Lung microvascular endothelial cell (primary cell): ENCODE results near the gene BRAP. TPM values are rescaled to one million over a fixed set of nuclear protein-coding genes. Genes with fewer than 3 reads are reported as not detected.
"Not testable (repeated sequence)": the region's sequence is repeated elsewhere in the genome, so short reads cannot be mapped to it uniquely, and the experiment has no call there.

Experiments
- DNase-seq, 2 donors: peaks; one replicate each; pipeline versions ENCODE4 v3.0.0 to v3.0.0-alpha.2; 2010; ENCODE audit warnings: low read depth in 2 of 2
- total RNA-seq: library from RNA; depleted of rRNA; stranded (reverse); fragments of >200 nt; gene quantifications from 2 replicates; pipeline ENCODE4 v1.2.1, GENCODE V29; 2014

BRAP gene
- total RNA-seq, 1 donor from 2014 or later, result 15.9 TPM

DNA sequence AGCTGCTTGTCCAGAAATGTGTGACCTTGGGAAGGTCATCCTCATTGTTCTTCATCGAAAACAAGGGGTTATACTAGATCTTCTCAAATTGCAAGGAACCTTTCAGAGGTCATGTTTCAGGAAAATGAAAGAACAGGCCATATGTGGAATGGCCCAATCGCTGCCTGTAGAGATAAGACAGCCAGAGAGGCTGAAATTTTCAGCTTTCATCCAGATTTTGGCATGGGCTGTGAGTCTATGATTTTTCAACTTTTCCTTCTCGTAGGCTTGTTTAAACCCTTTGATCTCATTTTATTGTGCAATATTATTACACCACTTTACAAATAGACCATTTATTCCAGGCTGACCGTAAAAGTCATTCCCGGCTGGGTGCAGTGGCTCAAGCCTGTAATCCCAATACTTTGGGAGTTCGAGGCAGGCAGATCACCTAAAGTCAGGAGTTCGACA lies 69.6 kb downstream of the BRAP start:
- DNase-seq, result no peak

DNA sequence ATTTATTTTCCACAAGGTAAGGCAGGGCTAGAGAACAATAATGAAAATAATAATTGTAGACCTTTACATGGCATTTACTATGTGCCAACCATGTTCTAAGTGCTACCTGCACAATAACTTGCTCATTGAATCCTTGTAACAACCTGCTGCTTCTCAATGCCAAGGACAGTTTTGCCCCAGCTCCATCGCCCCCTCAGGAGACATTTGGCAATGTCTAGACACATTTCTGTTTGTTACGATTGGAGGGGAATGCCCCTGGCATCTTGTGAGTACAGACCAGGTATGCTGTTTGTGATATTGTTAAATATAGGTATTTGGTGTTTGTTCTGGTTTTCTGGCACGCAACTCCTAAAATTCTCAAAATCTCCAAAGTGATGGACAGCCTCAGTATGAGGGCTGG lies 78.5 kb downstream of the BRAP start:
- DNase-seq, result no peak

DNA sequence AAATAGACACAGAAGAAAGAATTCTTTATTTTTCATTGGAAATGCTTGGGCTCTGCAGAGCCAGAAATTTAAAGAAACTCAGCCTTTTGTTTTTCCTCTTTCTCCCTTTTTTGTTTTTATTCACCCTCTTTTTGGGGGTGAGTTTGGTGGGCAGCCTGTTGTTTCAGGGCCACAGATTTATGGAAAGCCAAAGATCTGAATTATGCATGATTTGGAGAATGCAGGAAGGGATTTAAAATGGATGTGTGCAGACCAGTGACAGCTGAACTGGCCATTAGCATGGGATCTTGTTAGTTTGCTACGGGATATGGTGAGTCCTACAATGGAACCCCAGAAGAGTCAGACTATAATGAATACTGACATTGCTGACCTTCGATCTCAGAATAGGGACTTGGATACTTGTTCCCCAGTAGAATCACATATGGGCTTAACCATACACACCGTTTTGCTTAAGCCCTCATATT lies 79.0 kb downstream of the BRAP start:
- DNase-seq, result no peak

DNA sequence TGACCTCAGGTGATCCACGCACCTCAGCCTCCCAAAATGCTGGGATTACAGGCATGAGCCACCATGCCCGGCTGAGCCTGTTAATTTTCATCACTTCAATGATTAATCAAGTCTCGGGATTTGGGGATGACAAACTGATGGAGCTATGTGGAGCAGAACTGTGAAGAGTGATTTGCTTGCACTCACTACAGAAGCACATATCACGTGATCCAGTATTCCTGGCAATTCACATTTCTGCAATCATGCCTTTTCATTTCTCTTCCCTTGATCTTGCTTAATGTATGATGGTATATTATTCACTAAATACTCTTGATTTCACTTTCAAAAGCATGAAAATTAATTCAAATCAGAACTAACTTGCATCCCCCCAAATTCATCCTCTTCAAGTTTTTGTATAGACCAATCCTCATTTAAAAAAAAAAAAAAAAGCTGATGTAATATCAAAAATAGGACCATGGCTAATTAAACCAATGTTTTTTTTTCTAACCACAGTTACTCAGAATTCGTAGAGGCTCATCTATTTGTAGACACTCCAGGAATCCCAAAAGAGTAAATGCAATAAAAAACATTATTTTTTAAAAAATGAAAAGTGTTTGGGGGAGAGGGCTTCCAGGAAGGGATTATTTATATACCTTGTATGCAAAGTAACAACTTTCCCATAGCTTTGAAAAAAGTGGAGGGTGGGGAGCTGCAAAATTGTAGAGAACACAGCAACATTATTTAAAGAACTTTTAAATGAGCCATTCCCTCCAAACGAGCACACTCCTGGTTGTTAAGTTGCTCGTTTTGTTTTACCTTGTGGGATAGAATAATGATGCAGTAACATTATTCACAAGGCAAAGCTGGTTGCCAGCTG lies 79.6 kb downstream of the BRAP start:
- no peak for DNase-seq

DNA sequence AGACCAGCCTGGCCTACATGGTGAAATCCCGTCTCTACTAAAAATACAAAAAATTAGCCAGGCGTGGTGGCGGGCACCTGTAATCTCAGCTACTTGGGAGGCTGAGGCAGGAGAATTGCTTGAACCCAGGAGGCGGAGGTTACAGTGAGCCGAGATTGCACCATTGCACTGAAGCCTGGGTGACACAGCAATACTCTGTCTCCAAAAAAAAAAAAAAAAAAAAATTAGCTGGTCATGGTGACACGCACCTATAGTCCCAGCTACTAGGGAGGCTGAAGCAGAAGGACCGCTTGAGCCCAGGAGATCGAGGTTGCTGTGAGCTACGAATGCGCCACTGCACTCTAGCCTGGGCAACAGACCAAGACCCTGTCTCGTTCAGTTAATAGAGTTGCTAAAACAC lies 82.9 kb downstream of the BRAP start:
- DNase-seq, result not testable (repeated sequence)

DNA sequence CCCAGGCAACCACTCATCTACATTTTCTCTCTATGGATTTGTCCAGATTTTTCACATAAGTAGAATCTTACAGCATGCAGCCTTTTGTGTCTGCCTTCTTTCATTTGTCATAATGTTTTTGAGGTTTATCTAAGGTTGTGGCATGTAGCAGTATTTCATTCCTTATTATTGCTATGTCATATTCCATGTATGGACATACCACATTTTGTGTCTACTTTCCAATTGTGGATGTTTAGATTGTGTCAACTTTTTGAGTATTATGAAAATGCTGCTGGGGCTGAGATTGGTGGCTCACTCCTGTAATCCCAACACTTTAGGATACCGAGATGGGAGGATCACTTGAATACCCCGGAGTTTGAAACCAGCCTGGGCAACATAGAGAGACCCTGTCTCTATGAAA lies 83.4 kb downstream of the BRAP start:
- no peak for DNase-seq

DNA sequence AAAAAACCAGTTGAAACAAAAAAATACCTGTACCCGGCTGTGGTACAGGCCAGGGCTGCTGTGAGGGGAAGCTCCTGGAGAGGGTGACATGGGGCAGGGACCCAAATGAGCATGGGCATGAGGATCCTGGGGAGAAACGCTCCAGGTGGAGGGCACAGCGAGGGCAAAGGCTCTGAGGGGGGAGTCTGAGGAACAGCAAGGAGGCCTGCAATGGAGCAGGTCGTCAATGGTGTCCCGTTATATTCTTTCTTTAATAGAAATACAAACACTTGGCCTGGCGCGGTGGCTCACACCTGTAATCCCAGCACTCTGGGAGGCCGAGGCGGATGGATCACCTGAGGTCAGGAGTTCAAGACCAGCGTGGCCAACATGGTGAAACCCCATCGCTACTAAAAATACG lies 84.8 kb downstream of the BRAP start:
- not testable (repeated sequence) for DNase-seq

DNA sequence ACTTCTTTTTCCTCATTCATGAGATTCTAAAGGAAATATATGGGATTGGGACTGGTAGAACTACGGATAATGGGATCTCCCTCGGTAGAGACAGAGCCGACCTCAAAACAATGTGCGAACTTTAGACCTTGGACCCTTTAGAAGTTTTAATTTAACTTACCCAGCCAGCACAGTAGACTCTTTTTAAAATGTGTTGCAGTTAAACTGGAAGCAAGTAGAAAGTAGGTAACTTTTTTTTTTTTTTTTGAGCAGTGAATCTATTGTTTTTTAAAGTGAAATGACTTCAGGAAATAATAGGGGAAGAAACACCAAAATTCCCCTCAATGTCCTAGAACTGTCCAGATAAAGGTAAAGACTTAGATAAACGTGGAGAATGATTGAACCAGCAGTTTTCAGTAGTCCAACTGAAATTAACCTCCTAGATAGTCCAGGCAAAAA lies 85.5 kb downstream of the BRAP start:
- DNase-seq, result no peak

DNA sequence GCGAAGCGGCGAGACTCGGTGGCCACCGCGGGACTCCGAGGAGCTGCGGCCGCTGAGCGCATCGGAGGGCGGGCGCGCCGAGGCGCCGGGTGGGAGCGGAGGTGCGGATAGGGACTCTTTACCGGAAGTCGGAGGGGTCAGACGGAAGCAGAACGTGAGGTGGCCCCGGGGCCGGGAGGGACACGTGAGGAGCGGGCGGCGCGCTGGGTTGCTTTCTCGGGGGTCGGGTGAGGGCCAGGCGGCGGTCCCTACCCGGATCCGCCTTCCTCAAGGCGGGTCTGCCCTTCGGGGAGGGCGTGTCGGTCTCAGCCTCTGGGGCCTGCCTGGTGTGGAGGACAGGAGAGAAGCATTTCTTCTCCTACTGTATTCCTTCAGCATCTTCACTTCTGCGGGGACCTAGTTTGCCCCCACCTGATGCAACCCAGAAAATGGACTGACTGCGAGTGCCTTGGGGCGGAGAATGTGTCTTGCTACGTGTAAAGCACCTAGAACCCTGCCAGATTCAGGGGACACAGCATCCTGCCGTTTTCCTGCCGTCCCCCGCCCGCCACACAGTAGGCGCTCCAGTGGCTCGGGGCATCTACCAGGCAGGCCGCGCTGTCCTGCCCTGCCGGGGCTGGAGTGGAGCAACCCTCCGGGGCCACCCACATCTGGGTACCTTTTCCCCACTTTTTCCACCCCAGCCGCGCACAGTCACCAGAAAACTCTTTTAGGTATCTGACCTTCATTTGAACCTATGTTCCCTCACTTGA lies 86.1 kb downstream of the BRAP start:
- peak; percentile 89 to 96 for DNase-seq

DNA sequence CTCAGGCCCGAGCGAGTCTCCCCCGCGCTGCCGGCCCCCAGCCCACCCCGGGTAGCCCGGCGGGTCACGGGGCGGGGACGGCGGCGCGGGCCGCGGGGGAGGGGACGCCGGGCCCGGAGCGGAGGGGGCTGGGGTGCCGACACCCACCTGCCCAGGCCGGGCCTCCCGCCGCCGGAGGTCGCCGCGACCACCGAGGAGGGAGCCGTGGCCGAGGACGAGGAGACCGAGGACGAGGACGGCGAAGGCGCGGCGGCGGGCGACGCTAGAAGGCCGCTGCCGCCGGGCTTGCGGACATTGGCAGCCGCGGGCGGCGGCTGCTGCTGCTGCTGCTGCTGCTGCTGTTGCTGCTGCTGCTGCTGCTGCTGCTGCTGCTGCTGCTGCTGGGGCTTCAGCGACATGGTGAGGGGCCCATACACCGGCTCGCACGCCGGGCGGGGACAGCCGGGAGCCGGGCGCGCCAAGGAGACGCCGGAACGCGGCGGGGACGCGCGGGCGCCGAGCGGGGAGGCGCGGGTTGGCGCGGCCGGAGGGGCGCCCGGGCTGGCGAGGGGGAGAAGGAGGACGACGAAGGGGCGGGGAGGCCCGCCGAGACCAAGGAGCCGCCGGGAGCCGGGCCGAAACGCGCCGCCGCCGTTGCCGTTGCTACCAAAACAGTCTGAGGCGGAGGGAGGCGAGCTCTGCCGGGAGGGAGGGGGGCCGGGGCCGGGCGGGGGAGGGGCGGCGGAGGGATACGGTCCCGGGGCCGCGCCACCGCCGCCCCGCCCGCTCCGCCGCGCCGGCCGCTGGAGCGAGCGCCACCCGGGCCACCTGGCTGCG lies 86.9 kb downstream of the BRAP start, which contains the start of gene ATXN2:
ATXN2 (minus strand) TSS at position 679 of the 816 bp plus-strand sequence; CDS start at position 398, 281 bp downstream.
- DNase-seq, result no peak

DNA sequence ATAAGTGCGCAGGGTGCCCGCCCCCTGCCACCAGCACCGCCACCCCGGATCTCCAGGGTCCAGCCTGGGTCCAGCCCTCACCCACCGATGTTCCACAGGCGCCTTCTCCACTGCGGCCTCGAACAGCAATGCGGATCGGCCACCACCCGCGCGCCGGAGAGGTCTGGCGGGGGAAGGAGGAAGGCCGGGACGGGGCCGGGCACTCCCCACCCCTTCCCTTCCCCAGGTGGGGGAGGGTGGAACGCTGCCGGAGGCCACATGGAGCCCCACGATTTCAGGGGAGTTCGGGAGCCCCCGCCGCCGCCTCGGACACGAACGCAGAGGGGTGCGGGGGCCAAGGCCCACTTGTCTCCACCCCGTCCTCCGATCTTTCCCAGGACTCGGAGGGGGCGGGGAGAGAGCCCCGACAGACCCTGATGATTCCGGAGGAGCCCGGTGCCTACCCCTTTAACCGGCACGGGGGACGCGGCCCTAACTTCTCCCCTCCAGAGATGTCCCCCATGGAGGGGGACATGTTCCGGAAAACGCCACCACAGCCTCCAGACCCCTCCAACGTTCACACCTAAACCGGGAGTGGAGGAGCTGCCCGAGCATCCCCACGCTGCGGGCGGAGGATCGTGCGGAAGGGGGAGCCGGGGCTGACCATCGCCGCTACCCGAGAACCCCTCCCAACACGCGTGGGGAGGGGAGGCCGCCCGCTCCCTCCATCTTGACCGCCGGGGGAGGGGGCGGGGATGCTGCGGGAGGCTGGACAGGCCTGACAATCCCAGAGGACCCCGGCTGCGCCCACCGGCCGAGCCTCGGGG lies 87.7 kb downstream of the BRAP start:
- DNase-seq, result peak; percentile 44 to 54

DNA sequence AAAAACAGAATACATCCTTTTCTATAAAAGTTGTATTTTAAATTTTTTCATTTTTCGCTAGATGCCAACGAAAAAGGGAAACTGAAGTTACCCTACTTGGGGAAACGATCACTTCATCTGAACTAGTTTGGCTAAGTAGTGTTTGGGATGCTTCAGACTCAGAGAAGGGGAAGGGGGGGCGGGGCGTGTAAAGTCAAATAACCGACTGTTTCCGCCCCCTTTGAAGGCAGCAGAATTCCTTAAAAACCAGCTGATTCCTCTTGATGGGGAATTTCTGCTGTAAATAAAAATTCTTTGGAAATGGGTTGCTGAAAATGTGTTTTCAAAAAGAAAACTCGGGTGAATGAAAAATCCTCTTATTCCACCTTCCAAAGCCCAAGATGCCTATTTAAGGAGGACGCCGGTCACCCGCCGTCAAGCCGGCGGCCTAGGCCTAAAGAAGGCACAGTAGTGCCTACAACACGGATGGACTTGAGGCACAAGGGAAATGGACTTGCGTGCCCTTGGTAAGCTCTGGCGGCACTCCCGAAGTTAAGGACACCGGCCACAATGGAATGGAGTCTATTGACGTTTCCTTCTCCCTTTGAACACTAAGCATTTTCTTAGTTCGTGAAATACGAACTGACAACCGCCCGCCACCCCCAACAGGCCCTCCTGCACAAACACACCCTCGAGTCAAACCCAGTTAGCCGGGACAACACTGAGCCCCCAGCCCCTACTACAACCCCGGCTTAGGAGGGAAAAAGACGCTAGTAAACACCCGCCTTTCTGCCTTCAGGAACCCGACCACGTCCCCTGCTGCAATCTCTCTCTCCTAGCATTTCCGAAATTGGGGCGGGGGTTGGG lies 88.5 kb downstream of the BRAP start:
- peak; percentile 59 to 87 for DNase-seq

DNA sequence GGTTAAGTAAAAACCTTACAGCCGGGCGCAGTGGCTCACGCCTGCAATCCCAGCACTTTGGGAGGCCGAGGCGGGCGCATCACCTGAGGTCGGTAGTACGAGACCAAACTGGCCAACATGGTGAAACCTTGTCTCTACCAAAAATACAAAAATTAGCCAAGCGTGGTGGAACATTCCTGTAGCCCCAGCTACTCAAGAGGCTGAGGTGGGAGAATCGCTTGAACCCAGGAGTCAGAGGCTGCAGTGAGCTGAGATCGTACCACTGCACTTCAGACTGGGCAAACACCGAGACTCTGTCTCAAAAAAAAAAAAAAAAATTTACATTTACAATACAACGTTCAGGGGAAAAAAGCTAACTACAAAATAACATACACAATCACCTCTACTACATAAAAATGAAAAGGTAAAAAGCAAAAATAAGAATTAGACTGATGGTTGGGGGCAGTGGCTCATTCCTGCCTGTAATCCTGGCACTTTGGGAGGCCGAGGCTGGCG lies 90.4 kb downstream of the BRAP start:
- DNase-seq, result not testable (repeated sequence)

Other genes with a start within 250 kb of the BRAP start
- 9.6 and 23.0 TPM in 2 replicates for gene ATXN2, start 86.6 kb downstream of the BRAP start, total RNA-seq
- gene ACAD10, start 97 bp upstream of the BRAP start, total RNA-seq, result 8.3 and 10.9 TPM in 2 replicates
- gene ALDH2, start 81.0 kb upstream of the BRAP start, total RNA-seq, result 28.5 and 49.0 TPM in 2 replicates
- gene MAPKAPK5, start 156.3 kb upstream of the BRAP start, total RNA-seq, result 13.5 and 18.5 TPM in 2 replicates